Mesenchymal stem cell (in vitro differentiated cells and primary cell): ENCODE measurements around the gene CCDC116.

Experiments
- DNase-seq: peaks from one replicate; pipeline ENCODE4 v3.0.0-alpha.2; 2013
- H2AFZ ChIP-seq: one replicate; pipeline ENCODE4 v1.6.1; 2013; ENCODE audit warnings: low read depth, mild to moderate bottlenecking, control low read depth, inconsistent platforms, low read length, moderate library complexity
- H2AK5ac ChIP-seq: 2 replicates; pipeline ENCODE4 v1.6.1; 2013; ENCODE audit warnings: low read length, moderate library complexity, mild to moderate bottlenecking, inconsistent platforms; ENCODE audit not compliant: severe bottlenecking
- H2BK120ac ChIP-seq: one replicate; pipeline ENCODE4 v1.6.1; 2013; ENCODE audit warnings: low read depth, mild to moderate bottlenecking, inconsistent platforms, low read length, moderate library complexity
- H2BK12ac ChIP-seq, 2 experiments: one replicate each; pipeline ENCODE4 v1.6.1; 2013; ENCODE audit warnings: inconsistent platforms in 2 of 2, low read length in 2 of 2, mild to moderate bottlenecking in 2 of 2, moderate library complexity in 2 of 2, control low read depth in 1 of 2
- H2BK15ac ChIP-seq: one replicate; pipeline ENCODE4 v1.6.1; 2013; ENCODE audit warnings: mild to moderate bottlenecking, low read depth, inconsistent platforms; ENCODE audit not compliant: poor library complexity, severe bottlenecking
- H2BK5ac ChIP-seq: 2 replicates; pipeline ENCODE4 v1.6.1; 2013; ENCODE audit warnings: low read depth, mild to moderate bottlenecking, low read length, control low read depth, inconsistent platforms; ENCODE audit not compliant: poor library complexity, severe bottlenecking
- H3K14ac ChIP-seq, 2 experiments: one replicate each; pipeline ENCODE4 v1.6.1; 2013; ENCODE audit warnings: inconsistent platforms in 2 of 2, low read length in 2 of 2, control low read depth in 1 of 2, mild to moderate bottlenecking in 1 of 2, moderate library complexity in 1 of 2
- H3K18ac ChIP-seq, 2 experiments: one replicate each; pipeline ENCODE4 v1.6.1; 2013; ENCODE audit warnings: inconsistent platforms in 2 of 2, low read length in 2 of 2, control low read depth in 1 of 2, low read depth in 1 of 2, mild to moderate bottlenecking in 1 of 2
- H3K23ac ChIP-seq, 2 experiments: one replicate each; pipeline ENCODE4 v1.6.1; 2013; ENCODE audit warnings: inconsistent platforms in 2 of 2, low read length in 2 of 2, mild to moderate bottlenecking in 2 of 2, moderate library complexity in 2 of 2, control low read depth in 1 of 2
- H3K27ac ChIP-seq: 2 replicates; pipeline ENCODE4 v1.5.1; 2013; ENCODE audit warnings: mild to moderate bottlenecking, moderate library complexity, low read length, control low read depth, inconsistent platforms; ENCODE audit not compliant: poor library complexity, severe bottlenecking
- H3K27me3 ChIP-seq, 2 experiments: 2 replicates each; pipeline versions ENCODE4 v1.6.1 to v1.7.0; 2013; ENCODE audit warnings: low read length in 2 of 2, mild to moderate bottlenecking in 2 of 2, moderate library complexity in 2 of 2, control low read depth in 1 of 2, inconsistent platforms in 1 of 2; ENCODE audit not compliant: control insufficient read depth in 1 of 2, insufficient read depth in 1 of 2
- H3K36me3 ChIP-seq, 2 experiments: 2 replicates each; pipeline versions ENCODE4 v1.6.1 to v1.7.0; 2013; ENCODE audit warnings: low read length in 2 of 2, control low read depth in 1 of 2, inconsistent platforms in 1 of 2, low read depth in 1 of 2, mild to moderate bottlenecking in 1 of 2; ENCODE audit not compliant: insufficient read depth in 2 of 2, control insufficient read depth in 1 of 2
- H3K4ac ChIP-seq, 2 experiments: one replicate each; pipeline ENCODE4 v1.6.1; 2013; ENCODE audit warnings: inconsistent platforms in 2 of 2, low read length in 2 of 2, mild to moderate bottlenecking in 2 of 2, moderate library complexity in 2 of 2, control low read depth in 1 of 2, low read depth in 1 of 2
- H3K4me1 ChIP-seq: 2 replicates; pipeline ENCODE4 v1.6.1; 2013; ENCODE audit warnings: low read depth, low read length, control low read depth; ENCODE audit not compliant: control insufficient read depth, insufficient read depth
- H3K4me2 ChIP-seq: 2 replicates; pipeline ENCODE4 v1.6.1; 2013; ENCODE audit warnings: low read length, mild to moderate bottlenecking, inconsistent platforms; ENCODE audit not compliant: poor library complexity, severe bottlenecking
- H3K4me3 ChIP-seq, 2 experiments: 2 replicates each; pipeline versions ENCODE4 v1.5.1 to v1.7.0; 2013; ENCODE audit warnings: low read length in 2 of 2, mild to moderate bottlenecking in 2 of 2, control low read depth in 1 of 2, low read depth in 1 of 2; ENCODE audit not compliant: insufficient read depth in 1 of 2
- H3K79me1 ChIP-seq: replicated peaks from 2 replicates; pipeline ENCODE4 v1.6.1; 2013; ENCODE audit warnings: mild to moderate bottlenecking, control low read depth, low read length, inconsistent platforms; ENCODE audit not compliant: poor library complexity, severe bottlenecking
- H3K9ac ChIP-seq: 2 replicates; pipeline ENCODE4 v1.7.0; 2013; ENCODE audit warnings: mild to moderate bottlenecking, low read length, moderate library complexity
- H3K9me3 ChIP-seq: 2 replicates; pipeline ENCODE4 v1.7.0; 2013; ENCODE audit warnings: mild to moderate bottlenecking, low read length; ENCODE audit not compliant: control insufficient read depth
- H4K8ac ChIP-seq: one replicate; pipeline ENCODE4 v1.6.1; 2013; ENCODE audit warnings: inconsistent platforms, mild to moderate bottlenecking, low read length, moderate library complexity
- H4K91ac ChIP-seq: one replicate; pipeline ENCODE4 v1.6.1; 2013; ENCODE audit warnings: mild to moderate bottlenecking, low read length, inconsistent platforms
- WGBS: methylation state at CpG from one replicate; pipeline ENCODE4 v1.1.7; 2013; ENCODE audit warnings: mixed read lengths; 5-methylcytosine and 5-hydroxymethylcytosine counted together

The CCDC116 gene

GRCh38 chr22:21639359-21639758 lies 6.8 kb downstream of the CCDC116 start:
- H2BK15ac ChIP-seq, result no peak overlapping the region
- no peak overlapping the region for H2AK5ac ChIP-seq
- H2AFZ ChIP-seq, result no peak overlapping the region
- H3K23ac ChIP-seq, result no peak overlapping the region
- H3K36me3 ChIP-seq, result peaks cover 0 to 6% of the 10 kb centered on the region in 2 experiments
- no peak overlapping the region for H2BK120ac ChIP-seq
- no peak overlapping the region for H3K14ac ChIP-seq
- H3K79me1 ChIP-seq, result peaks cover 17% of the 10 kb centered on the region
- H2BK5ac ChIP-seq, result no peak overlapping the region
- H3K9me3 ChIP-seq, result no peaks in the 10 kb centered on the region
- no peak overlapping the region for H2BK12ac ChIP-seq
- 68% methylated on average over 4 of the region's 4 CpGs for WGBS
- peaks cover 17% of the 10 kb centered on the region for H3K4me1 ChIP-seq
- no peak overlapping the region for H3K18ac ChIP-seq
- peak overlapping the region in 1 of 2 experiments; percentile 15 for H3K4ac ChIP-seq
- no peak overlapping the region for H3K4me2 ChIP-seq
- peaks cover 0 to 4% of the 10 kb centered on the region in 2 experiments for H3K27me3 ChIP-seq
- no peak overlapping the region for H3K9ac ChIP-seq
- H4K8ac ChIP-seq, result no peak overlapping the region
- no peak overlapping the region for H3K27ac ChIP-seq
- no peak overlapping the region for H3K4me3 ChIP-seq
- H4K91ac ChIP-seq, result no peak overlapping the region
- DNase-seq, result no peak

- Histone ChIP-seq H3K4me2 (no peak overlapping the region), H3K4ac (peak overlapping the region in 1 of 2 experiments; percentile 67), H4K91ac (no peak overlapping the region), H2BK120ac (no peak overlapping the region), H2BK15ac (no peak overlapping the region), H2AFZ (peak overlapping the region; percentile 42), H3K23ac (no peak overlapping the region), H4K8ac (no peak overlapping the region), H3K4me3 (no peak overlapping the region), H3K9ac (peak overlapping the region; percentile 85), H3K14ac (no peak overlapping the region), H2BK5ac (no peak overlapping the region), H3K27ac (no peak overlapping the region), H3K27me3 (peaks cover 0 to 3% of the 10 kb centered on the region in 2 experiments), H3K36me3 (peaks cover 0 to 12% of the 10 kb centered on the region in 2 experiments), H3K18ac (no peak overlapping the region), H3K4me1 (peaks cover 17% of the 10 kb centered on the region), H2AK5ac (peak overlapping the region; percentile 29), H2BK12ac (no peak overlapping the region), H3K79me1 (peaks cover 17% of the 10 kb centered on the region), H3K9me3 (no peaks in the 10 kb centered on the region)
- DNase-seq, result no peak
- WGBS, result 96% methylated on average over 4 of the region's 5 CpGs
Measured at GRCh38 chr22:21640810-21641209, 8.2 kb downstream of the CCDC116 start.

DNA sequence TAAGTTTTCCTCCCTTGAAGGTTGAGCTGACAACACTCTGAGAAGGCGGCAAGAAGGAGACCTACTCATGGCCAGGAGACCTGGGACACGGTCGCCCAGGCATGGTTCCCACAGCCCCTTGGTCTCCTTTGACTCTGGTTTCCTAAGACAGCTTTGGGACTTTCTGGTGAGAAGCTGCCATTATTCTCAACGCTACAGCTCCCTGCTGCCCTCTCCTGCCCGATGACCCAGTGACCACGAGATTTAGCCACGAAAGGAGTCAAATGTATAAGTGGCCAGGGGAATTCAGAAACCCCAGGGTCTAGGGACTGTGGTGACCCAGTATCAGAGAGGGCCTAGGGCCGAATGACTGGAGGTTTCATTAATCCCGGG lies 8.8 kb downstream of the CCDC116 start:
- Histone ChIP-seq H2BK15ac (no peak overlapping the region), H3K27me3 (no peaks in the 10 kb centered on the region), H2AFZ (peak overlapping the region; percentile 99), H2BK12ac (no peak overlapping the region), H3K14ac (no peak overlapping the region), H3K4me3 (peak overlapping the region; percentile 59 to 88), H3K27ac (no peak overlapping the region), H3K18ac (no peak overlapping the region), H2BK5ac (no peak overlapping the region), H3K4me1 (peaks cover 17% of the 10 kb centered on the region), H2AK5ac (no peak overlapping the region), H3K4me2 (peak overlapping the region; percentile 99), H3K36me3 (peaks cover 0 to 16% of the 10 kb centered on the region in 2 experiments), H3K23ac (no peak overlapping the region), H2BK120ac (no peak overlapping the region), H3K9ac (peak overlapping the region; percentile 85), H3K79me1 (peaks cover 17% of the 10 kb centered on the region), H4K91ac (no peak overlapping the region), H4K8ac (no peak overlapping the region), H3K4ac (no peak overlapping the region), H3K9me3 (no peaks in the 10 kb centered on the region)
- WGBS, result 9% methylated on average over 9 of the region's 9 CpGs
- DNase-seq, result peak; percentile 85

GRCh38 chr22:21641789-21642583 lies 9.4 kb downstream of the CCDC116 start, which contains the start of gene SDF2L1:
Gene SDF2L1, plus strand, starts transcription at chr22:21642302. Its CDS starts 35 bp downstream, at chr22:21642337.
- DNase-seq, result peak; percentile 99
- H2AK5ac ChIP-seq, result no peak within 1 kb of the TSS
- peak within 1 kb of the TSS; percentile 24 for H3K27ac ChIP-seq
- no peak within 1 kb of the TSS for H2BK120ac ChIP-seq
- peak within 1 kb of the TSS; percentile 74 for H2BK15ac ChIP-seq
- no peaks in the 10 kb centered on the region for H3K27me3 ChIP-seq
- no peak within 1 kb of the TSS for H2BK5ac ChIP-seq
- peak within 1 kb of the TSS in 1 of 2 experiments; percentile 98 for H3K14ac ChIP-seq
- H3K79me1 ChIP-seq, result peaks cover 17% of the 10 kb centered on the region
- H2AFZ ChIP-seq, result peak within 1 kb of the TSS; percentile 100
- H4K8ac ChIP-seq, result peak within 1 kb of the TSS; percentile 92
- H3K4me2 ChIP-seq, result peak within 1 kb of the TSS; percentile 99
- H2BK12ac ChIP-seq, result peak within 1 kb of the TSS in 1 of 2 experiments; percentile 77
- H3K9ac ChIP-seq, result peak within 1 kb of the TSS; percentile 85
- peaks cover 17% of the 10 kb centered on the region for H3K4me1 ChIP-seq
- peak within 1 kb of the TSS; percentile 95 for H4K91ac ChIP-seq
- peak within 1 kb of the TSS in 1 of 2 experiments; percentile 37 for H3K4ac ChIP-seq
- under 1% methylated on average over 74 of the region's 76 CpGs for WGBS
- H3K36me3 ChIP-seq, result peaks cover 0 to 18% of the 10 kb centered on the region in 2 experiments
- H3K18ac ChIP-seq, result peak within 1 kb of the TSS; percentile 93 to 97
- no peaks in the 10 kb centered on the region for H3K9me3 ChIP-seq
- peak within 1 kb of the TSS; percentile 88 to 95 for H3K4me3 ChIP-seq
- H3K23ac ChIP-seq, result peak within 1 kb of the TSS in 1 of 2 experiments; percentile 83
